Stimulated activated CD4-positive, alpha-beta T cell treated with anti-CD3 and anti-CD28 coated beads, Interleukin-15, amount 100 ng/mL, for 1 hour (primary cell): ENCODE measurements around the gene PRPF40B.

Source experiments
- DNase-seq, 2 donors: peaks; one replicate each; pipeline ENCODE4 v3.0.0-alpha.2; 2020; ENCODE audit warnings: low read depth in 1 of 2, low spot score in 1 of 2

Gene PRPF40B

GRCh38 chr12:49655595-49656236 is 32.4 kb downstream of the PRPF40B start:
- DNase-seq, result no peak

DNA sequence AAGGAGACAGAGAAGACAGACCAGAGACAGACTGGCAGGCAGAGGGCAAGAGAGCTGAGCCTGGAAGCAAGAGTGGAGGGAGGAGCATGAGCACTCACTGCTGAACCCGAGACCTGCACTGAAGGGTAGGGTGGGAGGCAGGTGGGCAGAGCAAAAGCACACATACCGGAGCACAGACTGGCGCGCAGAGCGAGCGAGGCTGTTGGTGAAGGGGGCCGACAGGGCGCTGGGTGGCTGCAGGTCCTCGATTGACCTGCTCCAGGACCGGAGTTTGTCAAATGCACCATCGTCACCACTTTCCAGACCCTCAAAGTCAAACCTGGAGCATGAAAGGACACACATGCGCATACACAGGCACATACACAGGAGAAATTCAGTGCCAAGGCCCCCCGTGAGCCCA is 34.9 kb downstream of the PRPF40B start:
- no peak for DNase-seq

GRCh38 chr12:49659753-49660152 is 36.4 kb downstream of the PRPF40B start:
- no peak for DNase-seq

GRCh38 chr12:49661191-49661590 is 37.8 kb downstream of the PRPF40B start:
- DNase-seq, result no peak

DNA sequence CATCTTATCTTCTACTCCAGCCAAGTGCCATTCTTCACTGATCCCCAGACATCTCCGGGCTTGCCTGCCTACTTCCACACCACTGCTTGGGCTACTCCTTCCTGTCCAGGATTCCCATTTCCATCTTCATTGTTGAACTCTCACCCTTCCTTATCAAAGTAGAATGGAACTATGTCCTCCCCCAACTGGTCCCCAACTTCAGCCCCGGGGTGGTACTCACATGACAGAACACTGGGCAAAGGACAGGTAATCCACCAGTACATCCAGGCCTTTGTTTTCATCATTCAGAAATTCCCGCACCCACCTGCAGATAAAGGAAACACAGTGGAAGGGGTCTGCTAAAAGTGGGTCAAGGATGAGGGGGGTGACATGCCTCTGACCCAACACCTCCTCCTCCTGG is 38.4 kb downstream of the PRPF40B start:
- no peak for DNase-seq

DNA sequence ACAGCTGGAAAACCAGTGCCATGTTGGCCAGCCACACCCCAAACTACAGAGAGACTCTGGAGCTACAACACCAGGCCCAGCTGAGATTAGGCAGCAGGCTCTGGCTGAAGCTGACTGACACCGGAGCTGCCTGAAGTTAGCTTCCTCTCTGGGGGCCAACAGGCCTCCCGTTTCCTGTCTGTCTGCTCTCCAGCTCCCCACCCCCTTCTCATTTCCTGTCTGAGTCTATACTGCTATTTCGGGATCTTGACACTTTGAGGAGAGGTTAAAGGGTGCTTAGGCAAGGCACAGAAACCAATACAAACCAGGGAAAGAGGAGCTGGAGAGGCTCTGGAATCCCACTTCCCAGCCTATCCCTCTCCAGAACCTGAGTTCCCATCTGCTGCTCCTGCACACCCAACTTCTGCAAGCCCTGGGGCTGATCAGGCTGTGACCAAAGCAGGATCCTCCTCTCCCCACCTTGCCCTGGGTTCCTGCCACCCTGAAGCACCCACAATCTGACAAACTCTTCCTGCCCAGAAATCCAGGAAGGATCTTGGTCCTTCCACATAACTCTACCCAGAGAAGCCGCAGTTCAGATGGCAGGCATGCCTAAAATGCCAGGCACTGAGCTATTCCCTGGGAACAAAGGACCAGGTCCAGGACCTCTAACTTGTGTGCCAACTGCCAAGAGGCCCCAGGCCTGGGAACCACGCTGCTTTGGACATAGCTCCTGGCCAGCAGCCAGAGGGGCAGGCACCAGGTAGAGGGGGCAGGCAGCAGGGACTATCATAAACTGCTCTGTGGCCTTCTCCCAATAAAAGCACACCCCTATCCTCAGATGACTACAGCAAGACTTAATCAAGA is 39.9 kb downstream of the PRPF40B start:
- peak; percentile 42 to 59 for DNase-seq

- DNase-seq, result no peak
Measured at GRCh38 chr12:49664167-49664566, 40.8 kb downstream of the PRPF40B start.

- DNase-seq, result no peak
Measured at GRCh38 chr12:49664591-49665239, 41.4 kb downstream of the PRPF40B start.

- no peak for DNase-seq
Measured at GRCh38 chr12:49665384-49665783, 42.0 kb downstream of the PRPF40B start.

DNA sequence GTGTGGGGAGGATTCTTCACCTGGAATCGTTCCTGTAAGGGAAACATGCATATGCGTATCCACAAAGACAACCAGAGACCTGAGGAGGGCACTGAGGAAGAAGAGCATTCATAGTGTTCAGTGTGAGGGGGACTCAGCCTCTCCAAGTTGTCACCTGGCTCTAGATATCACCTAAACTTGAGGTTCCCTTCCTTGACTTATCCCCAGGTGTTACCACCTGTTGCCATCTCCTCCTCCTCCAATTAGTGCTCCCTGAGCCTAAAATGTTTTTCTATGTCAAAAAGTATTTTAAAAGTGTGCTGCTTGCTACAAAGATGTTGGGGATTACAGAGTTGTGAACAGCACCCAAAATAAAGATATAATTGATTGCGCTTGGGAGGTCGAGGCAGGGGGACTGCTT is 42.8 kb downstream of the PRPF40B start:
- DNase-seq, result no peak

- DNase-seq, result no peak
Measured at GRCh38 chr12:49667325-49668090, 44.1 kb downstream of the PRPF40B start.

DNA sequence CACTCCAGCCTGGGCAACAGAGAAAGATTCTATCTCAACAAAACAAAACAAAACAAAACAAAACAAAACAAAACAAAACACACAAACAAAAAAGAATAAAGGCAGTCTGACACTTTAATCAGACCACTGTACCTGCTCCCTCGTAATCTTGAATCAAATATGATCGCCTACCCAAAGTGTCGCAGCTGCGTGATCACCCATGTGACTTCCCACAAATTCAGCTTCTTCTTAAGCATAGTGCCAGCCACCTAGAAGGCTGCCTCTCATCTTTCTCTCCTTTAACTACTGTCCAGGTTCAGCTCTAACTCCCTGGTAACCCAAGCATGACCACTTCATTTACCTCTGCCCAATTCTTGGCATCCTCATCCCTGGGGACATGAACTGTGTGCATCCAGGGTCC is 46.4 kb downstream of the PRPF40B start:
- DNase-seq, result no peak

- DNase-seq, result peak; percentile 29 to 33
Measured at GRCh38 chr12:49671031-49671765, 47.8 kb downstream of the PRPF40B start.

DNA sequence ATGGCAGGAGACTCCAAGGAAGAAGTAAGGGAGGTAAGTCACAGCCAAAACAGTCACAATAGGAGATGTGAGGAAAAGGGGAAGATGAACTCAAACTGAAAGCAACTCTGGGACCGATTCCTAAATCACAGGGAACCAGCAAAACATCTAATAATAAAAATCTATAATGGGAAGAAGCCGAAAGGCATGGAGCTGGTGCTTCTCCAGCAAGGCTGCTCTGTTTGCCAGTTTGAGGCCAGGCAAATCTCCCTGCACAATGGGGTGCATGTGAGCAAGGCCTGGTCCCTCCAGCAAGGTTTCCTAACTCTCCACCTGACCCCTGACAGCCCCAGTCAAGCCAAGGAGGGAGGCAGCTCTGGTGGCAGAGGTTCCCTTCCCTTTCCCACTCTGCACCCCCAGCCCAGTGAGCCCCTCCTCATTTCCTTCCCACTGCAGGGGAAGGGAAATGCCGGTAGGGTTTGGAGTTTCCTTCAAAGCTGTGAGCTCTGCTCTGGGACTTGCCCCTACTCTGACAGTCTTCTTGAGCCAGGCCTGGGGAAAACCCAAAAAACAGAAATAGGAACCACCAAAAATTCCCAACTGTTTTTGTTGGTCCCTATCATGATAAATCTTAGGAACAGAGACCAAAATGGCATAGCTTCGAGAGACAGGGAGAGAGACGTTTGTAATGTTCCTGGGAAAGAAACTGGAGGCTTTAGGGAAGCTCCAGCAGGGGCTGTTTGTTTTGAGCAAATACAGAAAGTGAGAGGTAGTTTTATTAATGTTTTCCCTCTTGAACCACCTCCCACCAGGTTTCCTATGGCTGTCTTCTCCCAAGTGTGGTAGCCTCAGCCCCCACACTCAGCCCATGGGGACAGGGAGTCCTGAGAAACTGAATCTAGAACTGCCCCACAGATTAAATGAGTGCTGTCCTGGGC is 49.2 kb downstream of the PRPF40B start:
- no peak for DNase-seq

DNA sequence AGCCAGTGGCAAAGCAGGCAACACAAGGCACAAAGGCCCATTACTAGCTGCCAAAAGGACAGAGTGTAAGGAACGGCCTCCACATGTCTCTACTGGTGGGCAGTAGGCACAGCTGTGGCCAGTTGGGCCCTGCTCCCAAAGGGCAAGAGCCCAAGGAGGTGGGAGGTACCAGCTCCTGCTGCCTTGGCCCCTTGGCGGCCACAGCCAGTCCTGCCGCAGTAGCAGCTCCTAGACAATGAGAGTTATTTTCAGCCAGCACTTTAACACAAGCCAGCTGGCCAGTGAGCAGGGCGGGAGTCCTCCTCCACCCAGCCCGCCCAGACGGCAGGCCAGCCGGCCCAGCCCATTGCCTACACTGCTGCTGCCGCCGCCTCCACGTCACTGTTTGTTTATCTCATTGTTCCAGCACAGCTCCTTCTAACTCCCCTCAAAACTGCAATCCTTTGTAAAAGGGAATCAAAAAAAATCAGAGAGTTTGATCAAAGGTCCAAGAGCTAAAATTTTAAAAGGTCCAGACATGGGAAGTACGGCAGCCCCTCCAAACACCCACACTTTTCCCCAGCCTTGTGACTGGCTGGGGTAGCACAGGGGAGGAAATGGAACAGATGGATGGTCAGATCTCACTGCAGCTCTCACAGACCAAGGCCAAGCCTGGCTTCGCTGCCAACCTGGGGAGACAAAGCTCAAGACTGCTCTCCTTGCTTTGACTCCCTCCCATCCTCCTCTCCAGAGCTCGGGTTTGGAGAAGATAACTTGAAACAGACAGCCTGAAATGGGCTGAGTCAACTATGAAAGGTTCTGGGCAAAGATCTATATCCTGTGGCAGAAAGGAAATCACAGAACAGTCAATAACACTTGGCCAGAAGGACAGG is 50.3 kb downstream of the PRPF40B start:
- DNase-seq, result no peak

- DNase-seq, result no peak
Measured at GRCh38 chr12:49674318-49674981, 51.1 kb downstream of the PRPF40B start.

- DNase-seq, result no peak
Measured at GRCh38 chr12:49675137-49675536, 51.8 kb downstream of the PRPF40B start.

GRCh38 chr12:49678711-49679110 is 55.4 kb downstream of the PRPF40B start:
- DNase-seq, result no peak
